Measurements from ENCODE around the gene HSCB.

DNA sequence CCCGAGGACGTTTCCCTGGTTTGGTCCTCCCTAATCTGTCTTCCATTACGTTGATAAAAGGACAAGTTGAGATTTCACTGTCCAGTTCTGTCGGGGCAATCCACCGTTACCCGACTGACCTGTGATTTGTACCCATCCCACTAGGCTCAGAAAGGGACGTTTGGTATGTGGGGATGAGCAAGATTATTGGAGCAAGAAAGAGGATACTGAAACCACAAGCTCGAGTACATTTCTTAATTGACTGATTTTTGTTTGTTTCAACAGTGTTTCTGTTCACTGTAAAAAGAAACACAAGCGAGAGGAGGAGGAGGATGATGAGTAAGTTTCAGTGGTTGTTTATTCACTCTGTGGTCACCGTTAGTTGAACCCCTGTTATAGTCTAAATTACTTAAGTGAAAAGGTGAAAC lies 31.6 kb downstream of the HSCB start:
- TF ChIP-seq TCF7L2 (IDR thresholded peaks at IDR 0.05; ENCODE audit: low read depth, low read length) (no peak), CTCF (IDR thresholded peaks at IDR 0.05) (no peak)

All from Panc1 (cell line).